ENCODE measurements around the gene RPS6KL1. TPM values are rescaled to one million over a fixed set of nuclear protein-coding genes. Genes with fewer than 3 reads are reported as not detected.

Gene RPS6KL1, protein sequence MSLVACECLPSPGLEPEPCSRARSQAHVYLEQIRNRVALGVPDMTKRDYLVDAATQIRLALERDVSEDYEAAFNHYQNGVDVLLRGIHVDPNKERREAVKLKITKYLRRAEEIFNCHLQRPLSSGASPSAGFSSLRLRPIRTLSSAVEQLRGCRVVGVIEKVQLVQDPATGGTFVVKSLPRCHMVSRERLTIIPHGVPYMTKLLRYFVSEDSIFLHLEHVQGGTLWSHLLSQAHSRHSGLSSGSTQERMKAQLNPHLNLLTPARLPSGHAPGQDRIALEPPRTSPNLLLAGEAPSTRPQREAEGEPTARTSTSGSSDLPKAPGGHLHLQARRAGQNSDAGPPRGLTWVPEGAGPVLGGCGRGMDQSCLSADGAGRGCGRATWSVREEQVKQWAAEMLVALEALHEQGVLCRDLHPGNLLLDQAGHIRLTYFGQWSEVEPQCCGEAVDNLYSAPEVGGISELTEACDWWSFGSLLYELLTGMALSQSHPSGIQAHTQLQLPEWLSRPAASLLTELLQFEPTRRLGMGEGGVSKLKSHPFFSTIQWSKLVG
- total RNA-seq (10 to 100 TPM; 12.6 to 17.3 TPM), polyA plus RNA-seq (10 to 100 TPM in 1 of 2 donors, 1 to 10 TPM in 1; 3.3 to 13.8 TPM)
- long read RNA-seq, donor 1, transcript RPS6KL1-205 (7 exons, 1,626 nt): major isoform, 9 of 50 reads
- long read RNA-seq, donor 1, partial matches to known transcripts: 17 of 50 reads
- long read RNA-seq, donor 1, other reads (novel, unspliced or antisense): 24 of 50 reads
- long read RNA-seq, donor 2, partial matches to known transcripts: 0 of 6 reads
- long read RNA-seq, donor 2, other reads (novel, unspliced or antisense): 4 of 6 reads

DNA sequence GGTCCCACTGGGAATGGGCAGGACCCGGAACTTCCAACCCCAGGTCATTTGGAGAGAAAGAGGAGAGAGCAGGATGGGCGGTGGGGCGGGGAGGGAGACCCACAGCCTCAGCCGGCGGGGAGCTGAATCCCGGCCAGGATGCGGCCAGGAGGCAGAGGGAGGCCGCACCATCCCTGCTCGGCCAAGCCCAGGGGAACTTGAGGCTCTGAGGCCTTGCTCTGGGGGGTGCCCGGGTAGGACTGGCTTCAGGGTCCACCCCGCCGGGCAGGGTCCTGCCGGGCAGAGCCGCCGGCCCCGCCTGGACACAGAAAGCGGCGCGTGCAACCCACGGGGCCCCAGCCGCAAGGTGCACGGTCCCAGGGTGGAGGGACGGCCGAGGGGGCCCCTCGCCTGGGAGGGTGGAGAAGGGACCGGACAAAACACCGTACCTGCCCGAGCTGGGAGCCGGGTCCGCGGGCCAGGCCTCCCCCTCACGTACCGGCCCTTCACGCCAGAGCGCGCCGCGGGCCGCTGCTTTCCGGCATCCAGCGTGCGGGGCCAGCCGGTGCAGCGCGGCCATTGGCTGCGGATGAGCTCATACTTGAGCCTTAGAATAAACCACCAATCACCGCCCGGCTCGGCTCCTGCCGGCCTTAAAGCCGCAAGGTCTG lies at the start of gene RPS6KL1:
TSS of gene RPS6KL1 (minus strand) at position 509 of the 650 bp plus-strand sequence. CDS start 1,719 bp downstream, outside the sequence.
- Histone ChIP-seq H3K27ac (ENCODE audit: low read depth in 1 of 2, low read length in 2 of 2) (peak within 1 kb of the TSS; percentile 6 to 14), H3K4me1 (ENCODE audit: control insufficient read depth in 1 of 2, insufficient read depth in 2 of 2, low read length in 2 of 2) (no peaks in the 10 kb centered on the region), H3K4me3 (ENCODE audit: low read length in 2 of 2) (peak within 1 kb of the TSS; percentile 38 to 73), H3K27me3 (ENCODE audit: control insufficient read depth in 1 of 2, insufficient read depth in 2 of 2, low read length in 1 of 2) (no peaks in the 10 kb centered on the region), H3K36me3 (ENCODE audit: control insufficient read depth in 1 of 2, insufficient read depth in 2 of 2, low read length in 1 of 2) (no peaks in the 10 kb centered on the region), H3K9me3 (ENCODE audit: control insufficient read depth, low read length) (no peaks in the 10 kb centered on the region)
- WGBS, 2 donors: 1 to 2% methylated on average over 41 to 51 of the region's 51 CpGs
- intact Hi-C loops (cut with DNase I): no loop called here
- ATAC-seq (ENCODE audit: low FRiP score) (peak; percentile 90), DNase-seq (peak; percentile 89 to 96)

DNA sequence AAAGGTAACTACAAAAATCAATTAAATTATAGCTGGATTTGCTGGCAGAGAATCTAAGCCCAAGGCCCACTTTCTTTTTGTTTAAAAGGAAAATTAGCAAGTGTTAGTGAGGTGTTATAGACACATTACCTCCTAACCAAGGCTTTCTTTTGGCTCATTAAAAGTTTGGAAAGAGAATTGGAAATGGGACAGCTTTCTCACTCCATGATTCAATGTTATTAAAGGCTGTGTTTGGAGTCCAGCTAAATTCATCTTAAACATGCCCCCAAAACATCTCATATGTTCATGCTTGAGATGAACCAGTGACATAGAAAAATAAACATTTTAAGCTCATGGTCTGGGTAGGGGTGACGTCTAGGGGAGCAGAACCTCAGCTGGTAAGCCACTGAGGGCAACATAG lies 45.8 kb upstream of the RPS6KL1 start:
- no peak for ATAC-seq (ENCODE audit: low FRiP score)
- H3K27me3 ChIP-seq (ENCODE audit: control insufficient read depth in 1 of 2, insufficient read depth in 2 of 2, low read length in 1 of 2): no peaks in the 10 kb centered on the region
- no peak for DNase-seq
- H3K4me1 ChIP-seq (ENCODE audit: control insufficient read depth in 1 of 2, insufficient read depth in 2 of 2, low read length in 2 of 2): no peaks in the 10 kb centered on the region
- no peak overlapping the region for H3K4me3 ChIP-seq (ENCODE audit: low read length in 2 of 2)
- no peak overlapping the region for H3K27ac ChIP-seq (ENCODE audit: low read depth in 1 of 2, low read length in 2 of 2)
- intact Hi-C loops (cut with DNase I): no loop called here
- H3K36me3 ChIP-seq (ENCODE audit: control insufficient read depth in 1 of 2, insufficient read depth in 2 of 2, low read length in 1 of 2): no peaks in the 10 kb centered on the region
- 8 to 24% methylated on average over 1 of the region's 1 CpG for WGBS, 2 donors
- H3K9me3 ChIP-seq (ENCODE audit: control insufficient read depth, low read length): no peaks in the 10 kb centered on the region

DNA sequence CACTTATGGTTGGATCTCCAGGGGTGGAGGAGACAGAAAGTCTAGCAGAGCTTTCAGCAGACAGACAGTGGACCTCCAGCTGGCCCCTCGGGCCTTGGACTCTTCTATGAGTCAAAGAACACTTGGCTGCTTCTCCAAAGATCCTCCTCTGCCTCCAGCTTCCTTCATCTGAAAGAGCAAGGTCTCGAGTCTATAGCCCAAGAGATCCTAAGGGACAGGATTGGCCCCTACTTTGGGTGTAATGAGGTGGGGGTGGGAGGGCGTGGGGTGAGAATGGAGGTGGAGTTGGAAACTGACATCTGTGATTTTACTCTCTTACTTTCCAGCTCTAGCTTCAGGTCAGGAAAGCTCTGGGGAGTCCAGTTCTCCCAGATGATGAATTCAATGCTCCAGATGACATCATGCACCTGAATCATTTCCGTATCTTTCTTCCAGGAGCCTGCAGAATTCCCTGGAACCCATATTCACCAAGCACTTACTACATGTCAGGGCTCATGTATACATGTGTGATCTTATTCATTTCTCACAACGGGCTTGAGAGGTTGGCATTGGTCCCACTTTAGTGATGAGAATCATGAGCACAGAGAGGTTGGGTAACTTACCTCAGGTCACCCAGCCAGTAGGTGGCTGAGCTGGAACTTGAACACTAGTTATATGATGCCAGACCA lies 42.6 kb upstream of the RPS6KL1 start:
- Histone ChIP-seq H3K27ac (ENCODE audit: low read depth in 1 of 2, low read length in 2 of 2) (no peak overlapping the region), H3K4me3 (ENCODE audit: low read length in 2 of 2) (no peak overlapping the region), H3K27me3 (ENCODE audit: control insufficient read depth in 1 of 2, insufficient read depth in 2 of 2, low read length in 1 of 2) (no peaks in the 10 kb centered on the region), H3K36me3 (ENCODE audit: control insufficient read depth in 1 of 2, insufficient read depth in 2 of 2, low read length in 1 of 2) (no peaks in the 10 kb centered on the region), H3K4me1 (ENCODE audit: control insufficient read depth in 1 of 2, insufficient read depth in 2 of 2, low read length in 2 of 2) (no peaks in the 10 kb centered on the region), H3K9me3 (ENCODE audit: control insufficient read depth, low read length) (no peaks in the 10 kb centered on the region)
- ATAC-seq (ENCODE audit: low FRiP score) (no peak), DNase-seq (peak in 1 of 2 donors; percentile 25)
- WGBS, 2 donors: 86 to 90% methylated on average over 5 of the region's 5 CpGs
- intact Hi-C loops (cut with DNase I): no loop called here

DNA sequence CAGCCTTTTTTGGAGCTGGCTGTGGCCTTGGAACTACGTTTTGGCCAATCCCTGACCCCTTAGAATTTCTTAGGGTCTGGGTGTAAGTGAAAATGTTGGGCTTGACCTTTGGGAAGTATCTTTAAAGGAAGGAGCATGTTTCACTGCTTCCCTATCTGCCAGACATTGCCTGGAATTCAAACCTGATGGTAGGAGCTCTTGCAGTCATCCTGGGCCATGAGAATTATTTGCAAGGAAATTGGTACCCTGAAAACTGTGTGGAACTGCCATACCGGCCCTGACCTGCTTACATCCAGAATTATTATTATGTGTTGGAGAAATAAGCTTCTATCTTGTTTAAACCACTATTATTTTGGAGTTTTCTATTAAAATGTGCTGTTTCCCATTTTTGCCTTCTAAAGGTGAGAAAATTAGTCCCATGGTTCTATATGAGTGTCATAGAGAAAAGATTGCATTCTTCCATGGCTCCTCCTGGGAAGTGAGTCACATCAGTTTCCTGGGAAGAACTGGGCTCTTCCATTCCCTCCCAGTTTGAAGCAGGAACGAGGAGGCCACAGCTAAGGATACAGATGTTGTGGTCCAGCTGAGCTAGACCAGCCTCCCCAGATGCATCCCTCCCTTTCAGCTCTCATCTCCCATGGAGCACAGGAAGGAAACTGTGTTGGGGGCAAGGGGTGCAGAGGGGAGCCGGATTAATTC lies 41.9 kb upstream of the RPS6KL1 start:
- WGBS, 2 donors: 82 to 92% methylated on average over 3 to 4 of the region's 4 CpGs
- Histone ChIP-seq H3K27ac (ENCODE audit: low read depth in 1 of 2, low read length in 2 of 2) (no peak overlapping the region), H3K36me3 (ENCODE audit: control insufficient read depth in 1 of 2, insufficient read depth in 2 of 2, low read length in 1 of 2) (no peaks in the 10 kb centered on the region), H3K4me1 (ENCODE audit: control insufficient read depth in 1 of 2, insufficient read depth in 2 of 2, low read length in 2 of 2) (no peaks in the 10 kb centered on the region), H3K9me3 (ENCODE audit: control insufficient read depth, low read length) (no peaks in the 10 kb centered on the region), H3K27me3 (ENCODE audit: control insufficient read depth in 1 of 2, insufficient read depth in 2 of 2, low read length in 1 of 2) (no peaks in the 10 kb centered on the region), H3K4me3 (ENCODE audit: low read length in 2 of 2) (no peak overlapping the region)
- ATAC-seq (ENCODE audit: low FRiP score) (no peak), DNase-seq (no peak)
- intact Hi-C loops (cut with DNase I): no loop called here

DNA sequence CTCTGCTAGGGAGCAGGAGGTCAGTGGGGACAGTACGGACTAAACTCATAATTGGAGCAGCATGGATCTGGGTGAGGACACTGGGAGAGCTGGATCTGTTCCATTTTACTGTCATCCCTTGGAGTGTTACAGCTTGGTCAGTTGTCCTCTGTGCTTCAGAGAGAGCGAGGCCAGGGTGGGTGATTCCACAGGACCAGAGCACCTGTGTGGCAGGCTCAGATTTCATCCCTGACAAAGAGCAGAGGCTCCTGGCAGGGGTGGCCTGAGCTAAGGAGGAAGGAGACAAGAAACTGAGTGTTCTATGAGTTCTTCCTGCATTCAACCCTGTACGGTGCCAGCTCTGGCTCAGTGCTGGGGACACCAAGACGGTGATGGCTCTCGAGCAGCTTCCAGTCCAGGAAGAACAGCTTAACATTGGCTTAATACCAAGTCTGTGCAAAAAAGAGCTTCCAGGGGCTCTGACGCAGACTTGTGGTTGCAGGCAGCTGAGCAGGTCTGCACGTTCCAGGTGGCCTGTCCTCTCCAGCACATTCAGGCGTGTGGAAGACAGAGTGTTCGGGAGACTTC lies 40.7 kb upstream of the RPS6KL1 start:
- DNase-seq (peak in 1 of 2 donors; percentile 34), ATAC-seq (ENCODE audit: low FRiP score) (no peak)
- H3K9me3 ChIP-seq (ENCODE audit: control insufficient read depth, low read length): no peaks in the 10 kb centered on the region
- 60% methylated on average over 9 of the region's 9 CpGs for WGBS, 2 donors
- intact Hi-C loops (cut with DNase I): no loop called here
- H3K4me1 ChIP-seq (ENCODE audit: control insufficient read depth in 1 of 2, insufficient read depth in 2 of 2, low read length in 2 of 2): no peaks in the 10 kb centered on the region
- no peak overlapping the region for H3K4me3 ChIP-seq (ENCODE audit: low read length in 2 of 2)
- H3K36me3 ChIP-seq (ENCODE audit: control insufficient read depth in 1 of 2, insufficient read depth in 2 of 2, low read length in 1 of 2): no peaks in the 10 kb centered on the region
- H3K27ac ChIP-seq (ENCODE audit: low read depth in 1 of 2, low read length in 2 of 2): no peak overlapping the region
- H3K27me3 ChIP-seq (ENCODE audit: control insufficient read depth in 1 of 2, insufficient read depth in 2 of 2, low read length in 1 of 2): no peaks in the 10 kb centered on the region

DNA sequence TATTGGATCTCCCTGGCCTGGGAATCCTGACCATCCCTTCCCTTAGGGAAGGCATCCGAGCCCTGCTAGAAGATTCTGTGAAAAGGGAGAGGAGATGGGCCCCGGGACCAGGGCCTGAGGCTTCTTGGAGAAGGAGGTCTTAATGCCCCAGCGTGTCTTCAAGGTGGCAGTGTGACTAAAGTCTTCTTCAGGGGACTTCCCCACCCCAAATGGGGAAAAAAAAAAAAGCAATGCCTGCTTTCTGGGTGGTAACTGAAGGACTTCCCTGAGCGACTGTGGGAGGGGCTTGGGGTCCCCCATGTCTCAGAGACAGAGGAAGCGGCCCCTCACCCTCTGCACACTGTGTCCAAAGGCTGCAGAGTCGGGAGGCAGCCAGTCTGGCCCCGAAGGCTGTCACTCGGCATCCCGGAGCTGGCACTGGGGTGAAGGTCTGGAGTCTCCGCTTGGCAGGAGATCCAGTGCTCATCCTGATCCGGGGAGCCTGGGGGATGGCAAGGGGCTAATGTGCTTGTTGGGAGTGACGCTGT lies 40.2 kb upstream of the RPS6KL1 start:
- 68 to 72% methylated on average over 12 of the region's 12 CpGs for WGBS, 2 donors

DNA sequence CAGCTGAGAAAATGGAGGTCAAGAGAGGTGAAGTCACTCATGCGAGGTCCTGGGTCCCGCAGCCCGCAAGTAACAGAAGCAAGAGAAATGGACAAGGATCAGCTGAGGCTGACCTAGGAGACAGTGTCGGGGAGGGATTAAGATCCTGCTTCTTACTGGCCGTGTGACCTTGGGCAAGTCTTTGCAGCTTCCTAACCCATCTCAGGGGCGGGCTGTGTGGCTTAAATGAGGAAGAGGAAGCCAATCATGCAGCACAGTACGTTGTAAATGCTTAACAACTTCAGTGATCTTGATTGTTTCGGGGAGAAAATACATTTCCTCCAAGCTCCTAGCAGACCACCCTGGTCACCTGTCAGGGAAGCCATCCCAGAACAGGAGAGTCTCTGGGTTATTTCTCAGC lies 39.4 kb upstream of the RPS6KL1 start:
- DNase-seq (peak; percentile 9 to 50), ATAC-seq (ENCODE audit: low FRiP score) (no peak)
- intact Hi-C loops (cut with DNase I): no loop called here
- Histone ChIP-seq H3K36me3 (ENCODE audit: control insufficient read depth in 1 of 2, insufficient read depth in 2 of 2, low read length in 1 of 2) (no peaks in the 10 kb centered on the region), H3K9me3 (ENCODE audit: control insufficient read depth, low read length) (no peaks in the 10 kb centered on the region), H3K4me3 (ENCODE audit: low read length in 2 of 2) (no peak overlapping the region), H3K27ac (ENCODE audit: low read depth in 1 of 2, low read length in 2 of 2) (no peak overlapping the region), H3K4me1 (ENCODE audit: control insufficient read depth in 1 of 2, insufficient read depth in 2 of 2, low read length in 2 of 2) (no peaks in the 10 kb centered on the region), H3K27me3 (ENCODE audit: control insufficient read depth in 1 of 2, insufficient read depth in 2 of 2, low read length in 1 of 2) (no peaks in the 10 kb centered on the region)
- WGBS, 2 donors: 88 to 89% methylated on average over 8 of the region's 8 CpGs

More for the DNA sequence above, 40.2 kb upstream of the RPS6KL1 start:
- ATAC-seq (ENCODE audit: low FRiP score) (no peak), DNase-seq (peak in 1 of 2 donors; percentile 44)
- Histone ChIP-seq H3K9me3 (ENCODE audit: control insufficient read depth, low read length) (no peaks in the 10 kb centered on the region), H3K4me3 (ENCODE audit: low read length in 2 of 2) (no peak overlapping the region), H3K36me3 (ENCODE audit: control insufficient read depth in 1 of 2, insufficient read depth in 2 of 2, low read length in 1 of 2) (no peaks in the 10 kb centered on the region), H3K4me1 (ENCODE audit: control insufficient read depth in 1 of 2, insufficient read depth in 2 of 2, low read length in 2 of 2) (no peaks in the 10 kb centered on the region), H3K27ac (ENCODE audit: low read depth in 1 of 2, low read length in 2 of 2) (no peak overlapping the region), H3K27me3 (ENCODE audit: control insufficient read depth in 1 of 2, insufficient read depth in 2 of 2, low read length in 1 of 2) (no peaks in the 10 kb centered on the region)
- intact Hi-C loops (cut with DNase I): no loop called here

Data from aorta (tissue), 5 donors.